HCT116 (cell line): ENCODE measurements around the gene MAP3K2. TPM values are rescaled to one million over a fixed set of nuclear protein-coding genes. Genes with fewer than 3 reads are reported as not detected.

Source experiments
- ATAC-seq: fragments of 200-7000 bp; cut with Tn5 transposase; 2 replicates; pipeline ENCODE4 v1.9.1; 2020; ENCODE audit warnings: mild to moderate bottlenecking, moderate library complexity
- BruUV-seq: library from RNA; stranded (reverse); fragments of 400-500 nt; replicated peaks from 2 replicates; lab custom pipeline; 2021; lab: Mats Ljungman, UMichigan
- CTCF ChIA-PET: fragments of 300-600 bp; sonication (Branson Sonifier 250); formaldehyde crosslinking; loops from one replicate; lab custom pipeline; 2021; ENCODE audit warnings: antibody characterized with exemption; lab: Charles Lee
- POLR2A ChIA-PET: fragments of 300-600, 350-600 bp; sonication (Branson Sonifier 250); formaldehyde crosslinking; loops from one replicate; lab custom pipeline; 2021; ENCODE audit warnings: antibody characterized with exemption; lab: Charles Lee
- RAD21 ChIA-PET, 2 experiments: fragments of 300-600 bp; sonication (Branson Sonifier 250); formaldehyde crosslinking; loops; one replicate each; lab custom pipeline; 2023; ENCODE audit warnings: low total read pairs in 2 of 2; ENCODE audit not compliant: uncharacterized antibody in 2 of 2, unreplicated experiment in 2 of 2, low non-redundant PET in 1 of 2; lab: Charles Lee
- DNase-seq: peaks from one replicate; pipeline ENCODE4 v3.0.0-alpha.2; 2010; ENCODE audit warnings: low read depth, low spot score
- H2AFZ ChIP-seq: fragments of 200-600 bp; shearing (Covaris generic), sonication (generic); 2 replicates; pipeline ENCODE4 v1.6.1; 2017; ENCODE audit warnings: low read depth, mixed run types, mixed read lengths, antibody characterized with exemption, low read length; ENCODE audit not compliant: poor library complexity, severe bottlenecking
- H3K27ac ChIP-seq: 2 replicates; pipeline ENCODE4 v1.5.1; 2012; ENCODE audit warnings: low read depth, low read length
- H3K27me3 ChIP-seq: fragments of 200-600 bp; sonication (generic); 2 replicates; pipeline ENCODE4 v1.6.1; 2016; ENCODE audit warnings: mixed run types, low read length, mixed read lengths; ENCODE audit not compliant: insufficient read depth
- H3K36me3 ChIP-seq, 2 experiments: fragments of 200-500 bp in 1 of 2; fragments of 200-600 bp in 1 of 2; sonication (Bioruptor generic) in 1 of 2; sonication (generic) in 1 of 2; 2 replicates each; pipeline versions ENCODE4 v1.5.1 to v1.6.1; 2014 to 2016; ENCODE audit warnings: low read length in 2 of 2, inconsistent platforms in 1 of 2, mixed read lengths in 1 of 2, mixed run types in 1 of 2; ENCODE audit not compliant: insufficient read depth in 2 of 2, control insufficient read depth in 1 of 2
- H3K4me1 ChIP-seq, 2 experiments: fragments of 200-600 bp in 1 of 2; sonication (generic) in 1 of 2; 2 replicates each; pipeline versions ENCODE4 v1.5.1 to v1.6.1; 2012 to 2017; ENCODE audit warnings: low read length in 2 of 2, inconsistent platforms in 1 of 2, mild to moderate bottlenecking in 1 of 2, mixed read lengths in 1 of 2, mixed run types in 1 of 2, moderate library complexity in 1 of 2; ENCODE audit not compliant: insufficient read depth in 2 of 2, control insufficient read depth in 1 of 2
- H3K4me2 ChIP-seq: fragments of 200-600 bp; sonication (generic); 2 replicates; pipeline ENCODE4 v1.6.1; 2017; ENCODE audit warnings: mixed run types, low read length, mixed read lengths
- H3K4me3 ChIP-seq, 2 experiments: fragments of 200-600 bp in 1 of 2; sonication (generic) in 1 of 2; replicated peaks in 1 of 2; 2 replicates each; pipeline ENCODE4 v1.5.1; 2011 to 2016; ENCODE audit warnings: low read length in 2 of 2, control low read depth in 1 of 2, low read depth in 1 of 2, mild to moderate bottlenecking in 1 of 2, mixed read lengths in 1 of 2, mixed run types in 1 of 2
- H3K79me2 ChIP-seq: fragments of 200-600 bp; sonication (generic); 2 replicates; pipeline ENCODE4 v1.6.1; 2017; ENCODE audit warnings: mild to moderate bottlenecking, mixed run types, low read length, moderate library complexity, mixed read lengths; ENCODE audit not compliant: insufficient read depth
- H3K9ac ChIP-seq: fragments of 200-600 bp; sonication (generic); 2 replicates; pipeline ENCODE4 v1.6.1; 2016; ENCODE audit warnings: low read length, mixed read lengths
- H3K9me2 ChIP-seq: fragments of 200-600 bp; sonication (generic), shearing (Covaris generic); 2 replicates; pipeline ENCODE4 v1.6.1; 2017; ENCODE audit warnings: mixed run types, mild to moderate bottlenecking, moderate library complexity; ENCODE audit not compliant: insufficient read depth
- H3K9me3 ChIP-seq, 2 experiments: fragments of 200-500 bp in 1 of 2; fragments of 200-600 bp in 1 of 2; sonication (Bioruptor generic) in 1 of 2; sonication (generic) in 1 of 2; 2 replicates each; pipeline ENCODE4 v1.6.1; 2014 to 2017; ENCODE audit warnings: low read length in 2 of 2, mixed read lengths in 2 of 2, inconsistent platforms in 1 of 2, low read depth in 1 of 2, mild to moderate bottlenecking in 1 of 2, mixed run types in 1 of 2, moderate library complexity in 1 of 2; ENCODE audit not compliant: control insufficient read depth in 1 of 2, insufficient read depth in 1 of 2
- H4K20me1 ChIP-seq: fragments of 200-600 bp; sonication (generic), shearing (Covaris generic); 2 replicates; pipeline ENCODE4 v1.6.1; 2017; ENCODE audit warnings: mixed run types, mild to moderate bottlenecking, moderate library complexity; ENCODE audit not compliant: insufficient read depth
- CBX3 ChIP-seq: IDR thresholded peaks from 2 replicates; pipeline ENCODE4 v1.6.1; 2012; ENCODE audit warnings: low read depth
- EGR1 ChIP-seq: IDR thresholded peaks from 2 replicates; pipeline ENCODE4 v1.6.1; 2012; ENCODE audit warnings: low read depth
- ELF1 ChIP-seq: IDR thresholded peaks from 2 replicates; pipeline ENCODE4 v1.6.1; 2012; ENCODE audit warnings: low read depth, borderline replicate concordance
- EZH2 ChIP-seq: fragments of 200-600 bp; sonication (generic); IDR thresholded peaks from 2 replicates; pipeline ENCODE4 v1.6.1; 2017; ENCODE audit warnings: antibody characterized with exemption, mixed run types
- JUND ChIP-seq: IDR thresholded peaks from 2 replicates; pipeline ENCODE4 v1.6.1; 2012
- POLR2AphosphoS5 ChIP-seq: IDR thresholded peaks from 2 replicates; pipeline ENCODE4 v1.6.1; 2011; ENCODE audit warnings: mild to moderate bottlenecking, low read depth, low read length, moderate library complexity
- SP1 ChIP-seq: IDR thresholded peaks from 2 replicates; pipeline ENCODE4 v1.6.1; 2012; ENCODE audit warnings: low read depth
- TCF7L2 ChIP-seq: IDR thresholded peaks from 2 replicates; pipeline ENCODE4 v1.7.0; 2011; ENCODE audit warnings: borderline replicate concordance, inconsistent platforms; ENCODE audit not compliant: insufficient read depth, insufficient read length; ENCODE audit errors: extremely low read depth
- YY1 ChIP-seq: IDR thresholded peaks from 2 replicates; pipeline ENCODE4 v1.6.1; 2011; ENCODE audit warnings: low read length, low read depth, moderate library complexity, mild to moderate bottlenecking; ENCODE audit not compliant: insufficient replicate concordance; ENCODE audit errors: extremely low read depth
- ZFX ChIP-seq: fragments of 450-650 bp; IDR thresholded peaks from 2 replicates; pipeline ENCODE4 v1.6.1; 2017
- intact Hi-C: fragments of 100-400 bp; cut with micrococcal nuclease; formaldehyde crosslinking; loops from 2 replicates; pipeline ENCODE4 v1.10.0; 2022
- total RNA-seq: library from RNA; stranded (reverse); gene quantifications from one replicate; pipeline ENCODE4 v1.2.1, GENCODE V29; 2021; ENCODE audit not compliant: unreplicated experiment
- TF ChIP-seq, protein P1 (sequence below): IDR thresholded peaks from 2 replicates; pipeline ENCODE4 v1.6.1; 2012
- TF ChIP-seq, protein P2 (sequence below): IDR thresholded peaks from 2 replicates; pipeline ENCODE4 v1.6.1; 2011; ENCODE audit warnings: mild to moderate bottlenecking, low read length, moderate library complexity; ENCODE audit not compliant: insufficient replicate concordance; ENCODE audit errors: extremely low read depth
- TF ChIP-seq, protein P3 (sequence below): IDR thresholded peaks from 2 replicates; pipeline ENCODE4 v1.6.1; 2012
- TF ChIP-seq, protein P4 (sequence below): IDR thresholded peaks from 2 replicates; pipeline ENCODE4 v1.6.1; 2012; ENCODE audit warnings: low read depth

Gene MAP3K2
- total RNA-seq, 1 experiment from 2014 or later, result 44.5 TPM

DNA sequence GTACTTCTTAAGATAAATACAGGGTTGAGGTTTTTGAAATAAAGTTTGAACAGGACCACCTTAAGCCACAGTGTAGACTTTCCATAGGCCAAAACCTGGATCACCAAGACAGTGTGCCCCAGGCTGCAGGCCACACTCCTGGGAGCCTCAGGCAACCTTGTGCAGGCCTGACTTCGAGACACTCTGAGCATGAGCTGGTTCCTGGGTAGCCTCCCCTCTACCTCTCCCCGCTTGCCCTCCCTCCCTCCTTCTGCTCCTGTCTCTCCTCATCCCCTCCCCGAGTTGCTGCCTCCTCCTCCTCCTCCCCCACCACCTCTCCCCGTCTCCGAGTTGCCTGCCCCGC is 19.9 kb upstream of the MAP3K2 start:
- Histone ChIP-seq H3K36me3 (no peaks in the 10 kb centered on the region), H3K9me2 (no peaks in the 10 kb centered on the region), H3K79me2 (no peaks in the 10 kb centered on the region), H2AFZ (no peak overlapping the region), H3K4me2 (peak overlapping the region; percentile 76), H3K9me3 (no peaks in the 10 kb centered on the region), H3K27ac (no peak overlapping the region), H3K9ac (no peak overlapping the region), H3K4me3 (no peak overlapping the region), H3K27me3 (peaks cover 46% of the 10 kb centered on the region), H3K4me1 (peaks cover 24 to 26% of the 10 kb centered on the region in 2 experiments), H4K20me1 (no peaks in the 10 kb centered on the region)
- no TSS peak for BruUV-seq
- CTCF ChIA-PET, result interaction anchor here (0.6 kb wide), 1 partner anchor 573 kb away, joined by 3 read pairs; no protein-coding TSS in a partner anchor
- no peak for DNase-seq
- POLR2A ChIA-PET, result no interaction called here
- RAD21 ChIA-PET, result no interaction called here
- TF ChIP-seq, protein P1, sequence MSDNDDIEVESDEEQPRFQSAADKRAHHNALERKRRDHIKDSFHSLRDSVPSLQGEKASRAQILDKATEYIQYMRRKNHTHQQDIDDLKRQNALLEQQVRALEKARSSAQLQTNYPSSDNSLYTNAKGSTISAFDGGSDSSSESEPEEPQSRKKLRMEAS, result peak; percentile 81
- TF ChIP-seq CBX3, result peak; percentile 72; the same call in 1 of the 2 replicates
- TF ChIP-seq, protein P2, sequence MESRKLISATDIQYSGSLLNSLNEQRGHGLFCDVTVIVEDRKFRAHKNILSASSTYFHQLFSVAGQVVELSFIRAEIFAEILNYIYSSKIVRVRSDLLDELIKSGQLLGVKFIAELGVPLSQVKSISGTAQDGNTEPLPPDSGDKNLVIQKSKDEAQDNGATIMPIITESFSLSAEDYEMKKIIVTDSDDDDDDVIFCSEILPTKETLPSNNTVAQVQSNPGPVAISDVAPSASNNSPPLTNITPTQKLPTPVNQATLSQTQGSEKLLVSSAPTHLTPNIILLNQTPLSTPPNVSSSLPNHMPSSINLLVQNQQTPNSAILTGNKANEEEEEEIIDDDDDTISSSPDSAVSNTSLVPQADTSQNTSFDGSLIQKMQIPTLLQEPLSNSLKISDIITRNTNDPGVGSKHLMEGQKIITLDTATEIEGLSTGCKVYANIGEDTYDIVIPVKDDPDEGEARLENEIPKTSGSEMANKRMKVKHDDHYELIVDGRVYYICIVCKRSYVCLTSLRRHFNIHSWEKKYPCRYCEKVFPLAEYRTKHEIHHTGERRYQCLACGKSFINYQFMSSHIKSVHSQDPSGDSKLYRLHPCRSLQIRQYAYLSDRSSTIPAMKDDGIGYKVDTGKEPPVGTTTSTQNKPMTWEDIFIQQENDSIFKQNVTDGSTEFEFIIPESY, result no peak
- peak; percentile 67 for ATAC-seq
- intact Hi-C loops, result no loop called here

DNA sequence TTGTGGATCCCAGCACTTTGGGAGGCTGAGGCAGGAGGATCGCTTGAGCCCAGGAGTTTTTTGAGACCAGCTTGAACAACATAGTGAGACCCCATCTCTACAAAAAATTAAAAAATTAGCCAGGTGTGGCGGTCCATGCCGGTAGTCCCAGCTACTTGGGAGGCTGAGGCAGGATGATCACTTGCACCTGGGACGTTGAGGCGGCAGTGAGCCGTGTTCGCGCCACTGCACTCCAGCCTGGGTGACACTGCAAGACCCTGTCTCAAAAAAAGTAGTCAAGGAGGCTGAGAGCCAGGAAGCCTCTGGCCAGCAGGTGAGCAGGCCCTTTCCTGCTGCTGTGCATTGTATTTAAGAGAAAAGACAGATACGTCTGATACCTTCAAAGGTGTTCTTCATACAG is 19.3 kb upstream of the MAP3K2 start:
- no TSS peak for BruUV-seq
- CTCF ChIA-PET, result no interaction called here
- H3K4me1 ChIP-seq, result peaks cover 24 to 26% of the 10 kb centered on the region in 2 experiments
- H3K9me2 ChIP-seq, result no peaks in the 10 kb centered on the region
- no peak overlapping the region for H3K4me3 ChIP-seq
- TF ChIP-seq JUND (no peak), YY1 (no peak), EGR1 (no peak), POLR2AphosphoS5 (no peak), SP1 (no peak), ELF1 (no peak), EZH2 (no peak), TCF7L2 (no peak), ZFX (no peak)
- TF ChIP-seq, protein P1, result no peak
- TF ChIP-seq, protein P3, sequence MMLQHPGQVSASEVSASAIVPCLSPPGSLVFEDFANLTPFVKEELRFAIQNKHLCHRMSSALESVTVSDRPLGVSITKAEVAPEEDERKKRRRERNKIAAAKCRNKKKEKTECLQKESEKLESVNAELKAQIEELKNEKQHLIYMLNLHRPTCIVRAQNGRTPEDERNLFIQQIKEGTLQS, result no peak
- TF ChIP-seq, protein P4, sequence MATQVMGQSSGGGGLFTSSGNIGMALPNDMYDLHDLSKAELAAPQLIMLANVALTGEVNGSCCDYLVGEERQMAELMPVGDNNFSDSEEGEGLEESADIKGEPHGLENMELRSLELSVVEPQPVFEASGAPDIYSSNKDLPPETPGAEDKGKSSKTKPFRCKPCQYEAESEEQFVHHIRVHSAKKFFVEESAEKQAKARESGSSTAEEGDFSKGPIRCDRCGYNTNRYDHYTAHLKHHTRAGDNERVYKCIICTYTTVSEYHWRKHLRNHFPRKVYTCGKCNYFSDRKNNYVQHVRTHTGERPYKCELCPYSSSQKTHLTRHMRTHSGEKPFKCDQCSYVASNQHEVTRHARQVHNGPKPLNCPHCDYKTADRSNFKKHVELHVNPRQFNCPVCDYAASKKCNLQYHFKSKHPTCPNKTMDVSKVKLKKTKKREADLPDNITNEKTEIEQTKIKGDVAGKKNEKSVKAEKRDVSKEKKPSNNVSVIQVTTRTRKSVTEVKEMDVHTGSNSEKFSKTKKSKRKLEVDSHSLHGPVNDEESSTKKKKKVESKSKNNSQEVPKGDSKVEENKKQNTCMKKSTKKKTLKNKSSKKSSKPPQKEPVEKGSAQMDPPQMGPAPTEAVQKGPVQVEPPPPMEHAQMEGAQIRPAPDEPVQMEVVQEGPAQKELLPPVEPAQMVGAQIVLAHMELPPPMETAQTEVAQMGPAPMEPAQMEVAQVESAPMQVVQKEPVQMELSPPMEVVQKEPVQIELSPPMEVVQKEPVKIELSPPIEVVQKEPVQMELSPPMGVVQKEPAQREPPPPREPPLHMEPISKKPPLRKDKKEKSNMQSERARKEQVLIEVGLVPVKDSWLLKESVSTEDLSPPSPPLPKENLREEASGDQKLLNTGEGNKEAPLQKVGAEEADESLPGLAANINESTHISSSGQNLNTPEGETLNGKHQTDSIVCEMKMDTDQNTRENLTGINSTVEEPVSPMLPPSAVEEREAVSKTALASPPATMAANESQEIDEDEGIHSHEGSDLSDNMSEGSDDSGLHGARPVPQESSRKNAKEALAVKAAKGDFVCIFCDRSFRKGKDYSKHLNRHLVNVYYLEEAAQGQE, result no peak
- no peak for DNase-seq
- H3K27ac ChIP-seq, result no peak overlapping the region
- no peaks in the 10 kb centered on the region for H3K36me3 ChIP-seq
- H3K79me2 ChIP-seq, result no peaks in the 10 kb centered on the region
- H3K9me3 ChIP-seq, result no peaks in the 10 kb centered on the region
- peaks cover 51% of the 10 kb centered on the region for H3K27me3 ChIP-seq
- no peak for ATAC-seq
- no peak overlapping the region for H3K4me2 ChIP-seq
- no peak overlapping the region for H3K9ac ChIP-seq
- POLR2A ChIA-PET, result no interaction called here
- H2AFZ ChIP-seq, result no peak overlapping the region
- intact Hi-C loops, result no loop called here
- H4K20me1 ChIP-seq, result no peaks in the 10 kb centered on the region
- RAD21 ChIA-PET, result no interaction called here
